Fibroblast of the aortic adventitia (primary cell): ENCODE data around the gene FTCD. TPM values are rescaled to one million over a fixed set of nuclear protein-coding genes. Genes with fewer than 3 reads are reported as not detected.
A peak's percentile ranks its signal among the peaks of the same experiment; 100 is the strongest.

Experiments used
- DNase-seq: peaks from one replicate; pipeline ENCODE4 v3.0.0-alpha.2; 2010; ENCODE audit warnings: low read depth
- H3K4me3 ChIP-seq: 2 replicates; pipeline ENCODE4 v1.5.1; 2011; ENCODE audit warnings: low read depth, mild to moderate bottlenecking, control low read depth, low read length, moderate library complexity
- CTCF ChIP-seq: IDR thresholded peaks from 2 replicates; pipeline ENCODE4 v1.5.1; 2011; ENCODE audit warnings: mild to moderate bottlenecking, low read length, control low read depth, inconsistent platforms; ENCODE audit not compliant: insufficient read depth
- total RNA-seq: library from RNA; depleted of rRNA; stranded (reverse); fragments of >200 nt; gene quantifications from 2 replicates; pipeline ENCODE4 v1.2.3, GENCODE V29; 2012; ENCODE audit warnings: low replicate concordance

The FTCD gene
- total RNA-seq, 1 donor = 0.27 TPM

GRCh38 chr21:46163380-46163779, 8.0 kb upstream of the FTCD start:
- TF ChIP-seq CTCF = no peak
- peak; percentile 61 for DNase-seq

GRCh38 chr21:46161633-46162592, 6.5 kb upstream of the FTCD start:
- no peak for DNase-seq
- H3K4me3 ChIP-seq = no peak overlapping the region
- no peak for TF ChIP-seq CTCF

More at GRCh38 chr21:46163380-46163779, 8.0 kb upstream of the FTCD start:
- no peak overlapping the region for H3K4me3 ChIP-seq

- no peak overlapping the region for H3K4me3 ChIP-seq
- no peak for TF ChIP-seq CTCF
- no peak for DNase-seq
Measured at GRCh38 chr21:46160907-46161632, 5.7 kb upstream of the FTCD start.

- no peak for TF ChIP-seq CTCF
- H3K4me3 ChIP-seq = no peak overlapping the region
- no peak for DNase-seq
Measured at GRCh38 chr21:46160657-46160906, 5.2 kb upstream of the FTCD start.

- DNase-seq = no peak
- no peak overlapping the region for H3K4me3 ChIP-seq
- TF ChIP-seq CTCF = no peak
Measured at GRCh38 chr21:46159841-46160656, 4.7 kb upstream of the FTCD start.

- no peak for TF ChIP-seq CTCF
- H3K4me3 ChIP-seq = no peak overlapping the region
- DNase-seq = no peak
Measured at GRCh38 chr21:46159390-46159789, 4.0 kb upstream of the FTCD start.
